ENCODE measurements around the gene IPO4.

Gene IPO4

GRCh38 chr14:24150061-24150460 is 38.6 kb downstream of the IPO4 start:
- ChIA-PET CTCF (interaction anchor here (0.6 to 1.4 kb wide), 2 partner anchors 12 to 23 kb away, joined by 3 to 4 read pairs; partner anchors contain the start of gene IRF9), POLR2A (ENCODE audit: low non-redundant PET) (interaction anchor here (1.1 kb wide), 1 partner anchor 11 kb away, joined by 4 read pairs; the partner anchor contains the start of gene IRF9)

GRCh38 chr14:24149302-24149969 is 39.2 kb downstream of the IPO4 start:
- no peak overlapping the region; the same call in 1 of the 2 replicates for H3K27ac ChIP-seq
- no peak for TF ChIP-seq CTCF (conservative IDR thresholded peaks at IDR 0.05; ENCODE audit: low read depth)
- ChIA-PET POLR2A (ENCODE audit: low non-redundant PET) (interaction anchor here (1.1 kb wide), 1 partner anchor 12 kb away, joined by 4 read pairs; the partner anchor contains the start of gene IRF9), CTCF (interaction anchor here (0.6 to 1.4 kb wide), 3 partner anchors 11 to 22 kb away, joined by 3 to 4 read pairs (median 4); partner anchors contain the start of gene IRF9)
- DNase-seq (ENCODE audit: low spot score), result no peak

More at GRCh38 chr14:24150061-24150460, 38.6 kb downstream of the IPO4 start:
- TF ChIP-seq CTCF (conservative IDR thresholded peaks at IDR 0.05; ENCODE audit: low read depth), result no peak
- no peak for DNase-seq (ENCODE audit: low spot score)
- H3K27ac ChIP-seq, result peak overlapping the region; percentile 28; the same call in 1 of the 2 replicates

- no peak for DNase-seq (ENCODE audit: low spot score)
- peak overlapping the region; percentile 97 for H3K27ac ChIP-seq
- TF ChIP-seq CTCF (conservative IDR thresholded peaks at IDR 0.05; ENCODE audit: low read depth), result no peak
- CTCF ChIA-PET, result interaction anchor here (0.6 to 1.6 kb wide), 3 partner anchors 10 to 1252 kb away, joined by 4 to 5 read pairs (median 4); no protein-coding TSS in a partner anchor
- POLR2A ChIA-PET (ENCODE audit: low non-redundant PET), result interaction anchor here (0.6 to 1.7 kb wide), 4 partner anchors 12 to 248 kb away, joined by 3 to 8 read pairs (median 4); partner anchors contain the start of genes DCAF11 and PSME1
Observed at GRCh38 chr14:24147761-24148428, 40.7 kb downstream of the IPO4 start.

DNA sequence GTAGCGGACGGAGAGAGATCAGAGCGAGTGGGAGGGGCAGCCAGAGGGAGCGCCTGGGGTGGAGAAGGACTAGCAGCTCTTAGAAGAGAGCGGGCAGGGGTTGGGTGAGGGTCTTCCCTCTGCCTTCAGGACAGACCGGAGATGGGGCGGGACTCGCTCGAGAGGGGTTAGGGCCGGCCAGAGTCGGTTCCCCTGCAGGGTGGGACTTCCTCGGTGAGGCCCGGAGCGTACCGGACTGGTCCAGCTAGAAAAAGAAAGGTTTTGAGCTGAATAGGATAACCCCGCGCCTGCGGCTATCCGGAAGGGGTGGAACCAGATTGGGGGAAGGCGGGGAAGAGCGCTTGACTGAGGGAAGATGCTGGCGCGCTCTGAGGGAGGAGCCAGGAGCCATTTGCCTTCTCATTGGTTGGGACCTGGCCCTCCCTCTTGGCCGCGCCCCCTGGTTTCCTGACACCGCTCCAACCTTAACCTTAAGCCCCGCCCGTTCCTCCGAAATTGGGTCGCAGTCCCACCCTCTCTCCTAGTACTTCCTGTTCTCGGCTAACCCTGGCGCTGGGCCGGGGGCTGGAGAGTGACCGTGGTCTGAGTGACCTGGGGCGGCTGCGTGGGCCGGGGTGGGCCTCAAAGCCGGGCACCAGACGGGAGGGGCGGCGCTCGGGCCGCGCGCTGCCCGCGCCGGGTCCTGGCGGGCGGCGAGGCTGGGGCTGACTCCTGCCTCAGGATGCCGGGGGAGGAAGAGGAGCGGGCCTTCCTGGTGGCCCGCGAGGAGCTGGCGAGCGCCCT is 41.4 kb downstream of the IPO4 start, which contains the start of gene RNF31:
TSS of gene RNF31 (plus strand) at position 521 of the 783 bp plus-strand sequence. CDS start at position 722, 201 bp downstream.
- H3K27ac ChIP-seq, result peak within 1 kb of the TSS; percentile 97
- peak; percentile 95 for DNase-seq (ENCODE audit: low spot score)
- ChIA-PET POLR2A (ENCODE audit: low non-redundant PET) (interaction anchor here (0.6 to 1.7 kb wide), 7 partner anchors 9 to 249 kb away, joined by 3 to 8 read pairs (median 3); partner anchors contain the start of genes DCAF11, IRF9 and PSME1), CTCF (interaction anchor here (1.6 to 2.0 kb wide), 2 partner anchors 10 to 14 kb away, joined by 5 to 10 read pairs; partner anchors contain the start of gene IRF9)
- no peak for TF ChIP-seq CTCF (conservative IDR thresholded peaks at IDR 0.05; ENCODE audit: low read depth)

- CTCF ChIA-PET, result interaction anchor here (0.6 to 2.0 kb wide), 3 partner anchors 9 to 28 kb away, joined by 5 to 10 read pairs (median 6); partner anchors contain the start of gene IRF9
- POLR2A ChIA-PET (ENCODE audit: low non-redundant PET), result interaction anchor here (0.7 to 1.7 kb wide), 6 partner anchors 8 to 32 kb away, joined by 3 to 8 read pairs (median 3); partner anchors contain the start of genes DCAF11, IRF9 and PSME1
- peak; percentile 97 for DNase-seq (ENCODE audit: low spot score)
- H3K27ac ChIP-seq, result peak within 1 kb of the TSS; percentile 97
- no peak for TF ChIP-seq CTCF (conservative IDR thresholded peaks at IDR 0.05; ENCODE audit: low read depth)
Observed at GRCh38 chr14:24146453-24146977, 42.1 kb downstream of the IPO4 start, which contains the start of gene PSME2. Gene PSME2 (minus strand): TSS chr14:24146610. CDS start chr14:24146581, 29 bp downstream.

Measured in RWPE1 (cell line).